Medulla oblongata (tissue), 1 donor: ENCODE results near the gene FUCA1.
"Not testable (repeated sequence)": the region's sequence is repeated elsewhere in the genome, so short reads cannot be mapped to it uniquely, and the experiment has no call there.

Source experiments
- DNase-seq: peaks from one replicate; pipeline ENCODE4 v3.0.0-alpha.2; 2015; ENCODE audit errors: extremely low spot score

The FUCA1 gene

DNA sequence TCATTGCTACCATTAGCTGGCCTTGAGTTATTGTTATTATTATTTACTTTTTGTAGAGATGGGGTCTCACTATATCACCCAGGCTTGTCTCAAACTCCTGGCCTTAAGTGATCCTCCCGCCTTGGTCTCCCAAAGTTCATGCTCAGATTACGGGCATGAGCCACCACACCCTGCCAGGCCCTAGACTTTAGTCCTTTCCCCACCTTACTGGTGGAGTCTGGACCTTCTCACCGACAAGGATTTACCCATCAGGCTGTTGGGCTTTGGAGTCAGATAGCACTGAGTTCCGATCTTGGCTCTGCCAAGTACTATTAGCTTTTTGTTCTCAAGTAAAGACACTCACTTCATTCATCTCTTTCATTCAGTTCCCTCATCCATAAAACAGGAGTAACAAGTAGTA, 27.9 kb upstream of the FUCA1 start:
- DNase-seq, result no peak

DNA sequence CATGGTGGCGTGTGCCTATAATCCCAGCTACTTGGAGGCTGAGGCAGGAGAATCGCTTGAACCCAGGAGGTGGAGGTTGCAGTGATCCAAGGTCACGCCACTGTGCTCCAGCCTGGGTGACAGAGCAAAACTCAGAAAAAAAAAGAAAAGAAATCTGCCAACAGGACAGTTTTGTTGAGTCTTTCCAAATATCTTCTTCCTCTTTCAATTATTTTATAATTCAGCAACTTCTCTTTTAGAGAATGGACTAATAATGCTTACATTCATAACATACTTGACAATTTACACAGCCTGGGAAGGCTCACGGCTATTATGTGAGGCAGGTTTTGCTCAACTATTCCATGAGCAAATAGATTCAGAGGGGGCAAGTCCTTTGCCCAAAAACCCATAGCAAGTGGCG, 27.0 kb upstream of the FUCA1 start:
- no peak for DNase-seq

DNA sequence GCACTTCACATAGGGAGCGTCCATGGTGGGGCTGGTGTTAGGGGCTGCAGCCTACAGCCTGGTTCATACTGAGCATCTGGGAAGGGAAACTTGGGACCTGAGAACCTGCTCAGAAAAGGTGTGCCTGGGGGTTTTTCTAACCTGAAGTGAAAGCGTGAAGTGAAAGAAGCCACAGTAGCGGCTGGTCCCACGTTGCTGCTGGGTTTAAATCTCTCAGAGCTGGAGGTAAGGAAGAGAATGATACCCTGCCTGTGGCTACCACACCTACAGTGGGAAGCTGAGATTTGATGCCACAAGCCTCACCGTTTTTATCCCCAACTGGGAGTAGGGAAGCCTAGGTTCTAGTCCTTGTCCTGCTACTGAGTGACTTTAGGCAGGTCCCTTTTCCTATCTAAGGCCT, 21.0 kb upstream of the FUCA1 start:
- no peak for DNase-seq

DNA sequence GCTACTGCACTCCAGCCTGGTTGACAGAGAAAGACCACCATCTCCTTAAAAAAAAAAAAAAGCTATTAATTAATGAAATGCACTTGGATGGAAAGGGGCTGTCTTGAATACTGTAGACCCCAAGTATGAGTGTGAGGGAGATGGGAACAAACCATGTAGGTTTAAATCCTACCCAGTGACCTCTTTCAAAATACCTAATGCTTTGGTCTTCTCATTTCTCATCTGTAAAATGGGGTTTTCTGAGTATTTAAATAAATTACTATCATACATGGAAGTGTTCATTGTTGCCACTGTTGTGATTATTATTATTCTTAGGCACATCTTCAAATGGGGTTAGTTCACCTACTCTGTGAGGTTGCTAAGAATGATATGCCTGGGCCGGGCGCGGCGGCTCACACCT, 17.1 kb upstream of the FUCA1 start:
- no peak for DNase-seq

DNA sequence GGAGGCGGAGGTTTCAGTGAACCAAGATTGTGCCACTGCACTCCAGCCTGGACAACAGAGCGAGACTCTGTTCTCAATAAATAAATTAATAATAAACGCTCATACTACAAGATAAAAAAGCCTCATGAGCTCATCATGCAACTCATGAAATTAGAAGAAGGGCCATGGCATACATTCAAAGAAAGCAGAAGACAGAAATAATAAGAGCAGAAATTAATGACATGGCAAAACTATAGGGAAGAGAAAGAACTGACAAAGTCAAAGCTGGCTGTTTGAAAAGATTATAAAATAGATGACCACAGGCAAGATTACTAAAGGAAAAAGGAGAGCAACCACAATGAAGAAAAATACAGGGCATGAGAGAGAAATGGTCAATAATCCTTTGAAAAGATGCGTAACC, 14.7 kb upstream of the FUCA1 start:
- DNase-seq, result no peak

DNA sequence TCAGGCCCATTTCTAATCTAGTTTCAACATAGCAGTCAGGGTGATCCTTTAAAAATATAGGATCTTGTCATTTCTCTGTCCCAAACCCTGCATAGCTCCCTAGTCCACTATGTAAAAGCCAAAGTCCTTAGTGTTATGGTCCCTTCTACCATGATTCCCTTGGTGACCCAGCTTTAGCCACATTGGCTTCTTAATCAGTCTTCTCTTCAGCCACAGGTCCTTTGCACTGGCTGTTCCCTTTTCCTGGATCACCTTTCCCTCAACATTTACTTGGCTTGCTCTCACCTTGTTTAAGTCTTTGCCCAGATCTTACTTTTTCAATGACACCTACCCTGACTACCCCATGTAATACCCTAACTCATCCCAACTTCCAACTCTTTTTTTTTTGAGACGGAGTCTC, 11.7 kb upstream of the FUCA1 start:
- DNase-seq, result no peak

DNA sequence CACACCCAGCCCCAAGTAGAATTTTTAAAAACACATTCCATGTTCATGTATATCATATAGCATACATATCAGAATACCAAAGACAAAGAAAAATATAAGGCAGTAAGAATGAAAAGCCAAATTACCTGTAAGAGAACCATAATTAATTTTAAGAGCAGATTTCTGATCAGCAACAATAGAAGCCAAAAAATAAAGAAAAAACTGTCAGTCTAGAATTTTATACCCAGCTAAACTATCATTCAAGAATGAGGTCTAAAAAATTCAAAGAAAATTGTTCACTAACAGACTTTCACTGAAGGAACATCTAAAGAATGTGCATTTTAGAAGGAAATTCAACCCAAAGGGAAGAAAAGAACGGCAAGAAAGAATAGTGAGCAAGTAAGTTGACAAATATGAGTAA, 10.6 kb upstream of the FUCA1 start:
- no peak for DNase-seq

DNA sequence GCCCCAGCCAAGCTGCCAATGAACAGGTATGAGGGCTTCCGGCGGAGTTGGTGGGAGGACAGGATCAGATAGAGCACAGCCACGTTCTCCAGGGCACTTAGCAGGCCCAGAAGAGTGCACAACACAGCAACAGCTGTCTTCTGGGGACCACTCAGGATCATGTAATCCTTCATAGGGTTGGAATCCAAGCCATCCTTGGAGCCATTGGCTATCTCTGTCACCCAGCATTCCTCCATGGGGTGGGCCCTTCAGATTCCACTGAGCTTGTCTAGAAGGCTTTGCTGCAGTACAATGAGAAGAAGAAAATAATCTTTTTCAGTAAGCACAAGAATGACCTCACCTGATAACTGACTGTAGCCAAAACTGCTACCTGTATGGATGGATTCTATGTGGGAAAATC, 7.3 kb upstream of the FUCA1 start:
- no peak for DNase-seq

DNA sequence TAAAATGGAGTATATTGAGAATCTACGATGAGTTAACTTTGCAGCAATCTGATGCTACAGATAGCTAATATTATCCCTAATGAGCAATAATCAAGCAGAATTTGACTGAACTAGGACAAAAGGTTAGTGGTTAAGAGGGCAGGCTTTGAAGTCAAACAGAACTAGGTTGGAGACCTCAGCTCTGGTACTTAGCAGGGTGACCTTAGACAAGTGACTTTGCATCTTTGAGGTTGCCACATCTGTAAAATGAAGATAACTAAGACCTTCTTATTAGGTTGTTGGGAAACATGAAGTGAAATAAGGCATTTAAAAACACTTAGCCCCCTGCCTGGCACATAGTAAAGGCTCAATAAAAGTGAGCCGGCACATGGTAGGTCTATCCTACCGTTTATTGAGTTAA, 4.3 kb upstream of the FUCA1 start:
- DNase-seq, result no peak

DNA sequence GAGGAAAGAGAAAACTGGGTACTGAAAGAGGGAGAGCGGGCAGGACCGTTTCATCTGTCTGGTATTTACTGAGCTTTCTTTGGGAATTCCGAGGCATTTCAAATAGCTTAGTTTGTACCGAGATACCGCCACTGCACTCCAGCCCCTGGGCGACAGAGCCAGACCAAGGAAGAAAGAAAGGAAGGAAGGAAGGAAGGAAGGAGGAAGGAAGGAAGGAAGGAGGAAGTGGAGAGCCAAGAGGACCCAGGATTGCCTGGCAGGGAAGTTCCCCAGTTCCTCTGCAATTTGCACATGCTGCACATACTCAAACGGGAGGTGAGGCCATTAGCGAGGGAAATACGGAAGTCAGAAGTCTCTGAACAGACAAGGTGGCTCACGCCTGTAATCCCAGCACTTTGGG, 961 bp upstream of the FUCA1 start:
- no peak for DNase-seq

DNA sequence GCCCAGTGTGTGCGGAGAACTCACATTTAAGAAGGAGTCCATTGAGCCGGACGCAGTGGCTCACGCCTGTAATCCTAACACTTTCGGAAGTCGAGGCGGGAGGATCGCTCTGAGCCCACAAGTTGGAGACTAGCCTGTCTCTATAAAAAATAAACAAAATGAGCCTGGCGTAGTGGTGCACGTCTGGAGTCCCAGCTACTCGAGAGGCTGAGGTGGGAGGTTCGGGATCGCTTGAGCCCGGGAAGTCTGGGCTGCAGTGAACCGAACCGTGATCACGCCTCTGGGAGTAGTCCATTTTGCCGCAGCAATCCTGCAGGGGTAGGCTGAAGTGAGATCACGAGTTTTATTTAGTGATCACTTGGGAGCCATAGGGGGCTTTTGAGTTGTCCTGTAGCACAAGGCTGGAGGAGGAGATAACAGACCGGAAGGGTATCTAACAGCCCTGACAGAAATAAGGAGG, 497 bp upstream of the FUCA1 start:
- DNase-seq, result no peak

DNA sequence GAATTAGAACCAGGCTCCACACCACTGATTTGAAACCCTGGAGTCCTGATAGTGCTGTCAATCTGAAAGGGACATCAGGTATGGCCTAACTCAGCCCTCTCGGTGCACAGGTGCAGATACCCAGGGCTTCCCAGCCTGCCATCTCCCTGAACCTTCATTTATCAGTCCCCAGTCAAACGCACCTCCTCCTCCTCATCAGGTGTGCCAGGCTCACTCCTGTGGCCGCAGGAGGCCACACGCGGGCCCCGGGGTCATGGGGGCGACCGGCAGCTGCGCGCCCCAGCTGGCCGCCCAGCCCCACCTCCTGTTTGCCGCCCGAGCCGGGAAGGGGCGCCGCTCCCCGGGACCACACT, 572 bp downstream of the FUCA1 start:
- no peak for DNase-seq

DNA sequence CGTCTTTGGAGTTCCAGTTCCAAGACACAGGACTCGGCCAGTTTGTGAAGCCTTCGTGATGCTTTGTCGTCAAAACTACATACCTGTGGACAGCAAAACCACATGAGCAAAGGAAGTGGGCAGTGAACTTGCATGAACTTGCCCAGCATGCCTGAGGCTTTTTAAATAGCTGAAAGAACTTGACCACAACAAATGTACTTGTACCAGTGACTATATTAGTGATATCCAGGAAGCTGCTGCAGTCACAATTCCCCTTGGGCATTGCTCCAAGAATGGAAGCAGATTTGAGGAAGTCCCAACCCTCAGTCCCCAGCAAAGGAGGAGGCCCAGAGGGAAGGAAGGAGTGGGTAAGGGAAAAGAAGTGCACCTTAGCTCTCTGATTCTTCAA, 2.6 kb downstream of the FUCA1 start:
- DNase-seq, result peak; percentile 53

DNA sequence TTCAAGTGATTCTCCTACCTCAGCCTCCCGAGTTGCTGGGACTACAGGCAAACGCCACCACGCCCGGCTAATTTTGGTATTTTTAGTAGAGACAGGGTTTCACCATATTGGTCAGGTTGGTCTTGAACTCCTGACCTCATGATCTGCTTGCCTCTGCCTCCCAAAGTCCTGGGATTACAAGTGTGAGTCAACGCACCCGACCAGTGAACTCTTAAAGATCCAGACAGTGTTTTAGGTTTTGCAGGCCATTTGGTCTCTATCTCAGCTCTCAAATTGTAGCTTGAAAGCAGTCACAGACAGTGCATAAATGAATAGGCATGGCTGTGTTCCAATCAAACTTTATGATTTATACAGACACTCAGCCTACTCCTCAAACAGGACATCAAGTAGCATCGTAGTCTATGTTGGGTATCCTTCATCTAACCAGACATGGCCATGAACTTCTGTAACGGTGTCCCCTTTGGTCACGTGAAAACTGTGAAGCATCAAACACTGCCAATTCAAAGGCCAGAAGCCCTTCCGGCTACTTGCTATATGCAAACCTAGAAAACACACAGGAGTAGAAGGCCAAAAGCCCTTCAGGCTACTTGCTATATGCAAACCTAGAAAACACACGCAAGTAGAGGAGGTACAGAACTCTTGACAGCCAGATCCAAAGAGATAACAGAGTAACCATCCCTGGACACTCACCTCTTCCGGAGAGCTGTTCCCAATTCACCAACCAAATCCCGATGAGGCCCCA, 3.1 kb downstream of the FUCA1 start:
- no peak for DNase-seq

DNA sequence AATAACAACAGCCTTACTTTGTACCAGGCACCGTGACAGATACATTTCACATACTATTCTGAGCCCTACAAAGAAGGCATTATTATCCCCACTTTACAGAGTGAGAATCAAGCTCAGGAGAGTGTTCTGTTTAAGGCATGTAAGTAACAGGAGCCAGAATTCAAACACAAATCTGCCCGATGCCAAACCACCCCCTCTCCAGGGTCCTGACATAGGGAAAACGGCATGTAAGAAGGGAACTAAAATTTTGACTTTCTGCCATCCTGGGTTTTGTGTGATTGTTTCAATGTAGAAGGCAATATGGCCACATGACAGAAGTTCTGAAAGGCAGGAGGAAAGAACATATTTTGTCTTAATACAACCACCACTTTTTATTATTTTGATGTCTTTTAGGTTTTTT, 5.5 kb downstream of the FUCA1 start:
- DNase-seq, result no peak

DNA sequence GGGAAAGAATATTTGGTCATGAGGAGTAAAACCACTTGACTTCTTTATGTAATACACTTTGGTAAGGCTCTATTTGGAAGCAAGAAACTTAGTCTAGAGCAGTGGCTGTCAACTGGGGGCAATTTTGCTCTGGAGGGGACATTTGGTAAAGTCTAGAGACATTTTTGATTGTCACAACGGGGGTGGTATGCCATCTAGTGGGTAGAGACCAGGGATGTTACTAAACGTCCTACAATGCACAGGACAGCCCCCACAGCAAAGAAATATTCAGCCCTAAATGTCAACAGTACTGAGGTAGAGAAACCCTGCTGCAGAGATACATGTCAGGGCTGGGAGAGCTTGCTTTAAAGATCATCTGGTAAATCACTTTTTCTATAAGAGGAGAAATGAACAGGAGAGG, 13.5 kb downstream of the FUCA1 start:
- peak; percentile 31 for DNase-seq

DNA sequence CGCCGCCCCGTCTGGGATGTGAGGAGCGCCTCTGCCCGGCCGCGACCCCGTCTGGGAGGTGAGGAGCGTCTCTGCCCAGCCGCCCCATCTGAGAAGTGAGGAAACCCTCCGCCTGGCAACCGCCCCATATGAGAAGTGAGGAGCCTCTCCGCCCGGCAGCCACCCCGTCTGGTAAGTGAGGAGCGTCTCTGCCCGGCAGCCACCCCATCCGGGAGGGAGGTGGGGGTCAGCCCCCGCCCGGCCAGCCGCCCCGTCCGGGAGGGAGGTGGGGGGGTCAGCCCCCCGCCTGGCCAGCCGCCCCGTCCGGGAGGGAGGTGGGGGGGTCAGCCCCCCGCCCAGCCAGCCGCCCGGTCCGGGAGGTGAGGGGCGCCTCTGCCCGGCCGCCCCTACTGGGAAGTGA, 15.0 kb downstream of the FUCA1 start:
- DNase-seq, result not testable (repeated sequence)

DNA sequence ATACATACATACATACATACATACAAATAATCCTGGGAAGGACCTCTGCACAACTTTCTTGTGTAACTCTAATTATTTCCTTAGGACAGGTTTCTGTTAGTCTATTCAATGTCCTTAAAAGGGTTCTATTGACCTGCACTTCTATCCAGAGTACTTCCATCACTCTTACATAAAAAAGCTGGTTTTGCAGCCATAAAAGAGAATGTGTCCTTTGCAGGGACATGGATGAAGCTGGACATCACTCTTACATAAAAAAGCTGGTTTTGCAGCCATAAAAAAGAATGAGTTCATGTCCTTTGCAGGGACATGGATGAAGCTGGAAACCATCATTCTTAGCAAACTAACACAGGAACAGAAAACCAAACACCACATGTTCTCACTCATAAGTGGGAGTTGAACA, 16.7 kb downstream of the FUCA1 start:
- not testable (repeated sequence) for DNase-seq

DNA sequence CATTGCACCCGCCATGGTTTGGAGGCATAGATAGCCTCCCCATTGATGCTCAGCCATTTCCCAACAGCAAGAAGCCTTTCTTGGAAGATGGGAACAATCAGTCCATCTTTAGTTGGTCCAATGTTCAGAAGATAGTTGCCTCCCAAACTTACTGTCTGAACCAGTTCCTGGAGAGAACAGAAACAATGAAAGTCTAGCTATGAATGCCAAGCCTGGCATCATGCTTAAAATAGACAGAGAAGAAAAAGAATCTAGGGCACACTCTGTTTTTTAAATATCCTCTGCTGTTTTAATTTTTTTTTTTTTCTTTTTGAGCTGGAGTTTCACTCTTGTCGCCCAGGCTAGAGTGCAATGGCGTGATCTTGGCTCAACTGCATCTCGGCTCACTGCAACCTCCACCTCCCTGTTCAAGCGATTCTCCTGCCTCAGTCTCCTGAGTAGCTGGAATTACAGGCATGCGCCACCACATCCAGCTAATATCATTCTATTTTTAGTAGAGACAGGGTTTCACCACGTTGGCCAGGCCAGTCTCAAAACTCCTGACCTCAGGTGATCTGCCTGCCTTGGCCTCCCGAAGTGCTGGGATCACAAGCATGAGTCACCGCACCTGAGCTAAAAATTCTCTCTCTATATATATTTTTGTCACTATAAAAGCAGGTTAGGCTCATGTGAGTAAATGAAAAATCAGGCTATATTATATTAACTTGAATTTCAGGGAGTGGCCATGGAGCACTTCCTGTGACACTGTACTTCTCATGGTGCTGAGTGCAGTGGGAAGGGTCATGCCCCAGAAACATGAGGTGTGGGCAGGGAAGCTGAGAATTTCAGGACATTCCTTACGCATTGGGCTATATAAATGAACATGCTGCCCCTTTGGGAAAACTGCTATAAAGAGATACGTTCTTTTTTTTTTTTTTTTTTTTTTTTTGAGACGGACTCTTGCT, 19.1 kb downstream of the FUCA1 start:
- DNase-seq, result no peak

DNA sequence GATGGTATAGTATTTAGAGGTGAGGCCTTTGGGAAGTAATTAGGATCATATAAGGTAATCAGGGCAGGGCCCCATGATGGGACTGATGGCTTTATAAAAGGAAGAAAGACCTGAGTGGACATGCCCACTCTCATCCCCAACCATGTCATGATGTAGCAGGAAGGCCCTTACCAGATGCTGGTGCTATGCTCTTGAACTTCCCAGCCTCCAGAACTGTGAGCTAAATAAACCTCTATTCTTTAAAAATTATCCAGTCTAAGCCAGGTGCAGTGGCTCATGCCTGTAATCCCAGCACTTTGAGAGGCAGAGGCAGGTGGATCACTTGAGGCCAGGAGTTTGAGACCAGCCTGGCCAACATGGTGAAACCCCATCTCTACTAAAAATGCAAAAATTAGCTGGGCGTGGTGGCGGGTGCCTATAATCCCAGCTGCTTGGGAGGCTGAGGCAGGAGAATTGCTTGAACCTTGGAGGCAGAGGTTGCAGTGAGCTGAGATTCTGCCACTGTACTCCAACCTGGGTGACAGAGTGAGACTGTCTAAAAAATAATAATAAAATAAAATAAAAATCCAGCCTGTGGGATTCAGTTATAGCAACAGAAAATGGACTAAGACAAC, 20.5 kb downstream of the FUCA1 start:
- DNase-seq, result not testable (repeated sequence)

DNA sequence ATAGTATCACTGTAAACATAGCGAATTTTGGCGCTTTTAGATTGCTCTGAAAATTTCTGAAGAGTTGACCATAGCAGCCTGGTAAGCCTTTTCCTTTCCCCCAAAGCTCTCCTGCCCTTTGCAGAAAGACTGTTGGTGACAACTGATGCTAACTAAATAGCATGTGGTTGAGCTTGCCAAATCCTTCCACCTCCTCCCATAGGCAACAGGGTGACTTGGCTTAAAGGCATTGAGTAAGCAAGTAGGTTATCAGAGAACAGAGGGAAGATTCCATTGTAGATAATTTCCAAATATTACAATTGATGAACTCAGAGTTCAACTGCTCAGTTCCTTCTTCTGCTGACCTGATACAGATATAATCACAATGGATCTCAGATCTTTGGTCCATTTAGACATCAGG, 22.9 kb downstream of the FUCA1 start:
- DNase-seq, result no peak

DNA sequence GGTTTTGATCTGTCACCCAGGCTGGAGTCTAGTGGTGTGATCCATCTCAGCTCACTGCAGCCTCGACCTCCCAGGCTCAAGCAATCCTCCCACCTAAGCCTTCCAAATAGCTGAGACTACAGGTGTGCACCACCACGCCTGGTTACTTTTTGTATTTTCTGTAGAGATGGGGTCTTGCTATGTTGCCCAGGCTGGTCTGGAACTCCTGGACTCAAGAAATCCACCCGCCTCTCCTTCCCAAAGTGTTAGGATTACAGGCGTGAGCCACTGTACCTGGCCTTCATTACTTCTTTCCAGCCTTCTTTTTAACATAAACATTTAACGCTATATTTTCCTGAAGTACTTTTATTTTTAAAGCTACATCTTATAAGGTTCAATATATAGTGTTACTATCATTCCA, 24.4 kb downstream of the FUCA1 start:
- DNase-seq, result no peak

DNA sequence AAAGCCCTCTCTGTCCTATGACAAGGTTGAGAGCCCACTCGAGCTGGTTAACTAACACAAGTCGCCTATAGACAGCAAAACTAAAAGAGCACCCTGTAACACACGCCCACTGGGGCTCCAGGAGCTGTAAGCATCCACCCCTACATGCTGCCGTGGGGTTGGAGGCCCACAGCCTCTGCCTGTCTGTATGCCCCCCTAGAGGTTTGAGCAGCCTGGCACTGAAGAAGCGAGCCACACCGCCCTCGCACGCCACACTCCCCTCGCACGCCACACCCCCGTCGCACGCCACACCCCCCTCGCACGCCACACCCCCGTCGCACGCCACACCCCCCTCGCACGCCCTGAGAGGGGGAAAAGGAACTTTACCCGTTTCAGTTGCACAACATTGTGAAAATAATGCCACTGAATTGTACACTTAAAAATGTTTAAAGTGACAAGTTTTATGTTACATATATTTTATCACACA, 29.7 kb downstream of the FUCA1 start:
- no peak for DNase-seq
